ENCODE results near the gene SDHAF3. TPM values are rescaled to one million over a fixed set of nuclear protein-coding genes. Genes with fewer than 3 reads are reported as not detected.

SDHAF3 gene
- total and polyA plus RNA-seq, 2 of the 8 experiments (the other 6 are each of a cell fraction or from before 2014, with no cell fraction given), result 12.0 to 31.3 TPM

- no peak overlapping the region for H3K9ac ChIP-seq (replicated peaks in 1 of 4; ENCODE audit: extremely low read depth in 1 of 4, low read depth in 3 of 4, low read length in 3 of 4)
- H3K79me1 ChIP-seq (ENCODE audit: low read depth, low read length), result no peaks in the 10 kb centered on the region
- POLR2A ChIA-PET (ENCODE audit: partially characterized antibody), result no interaction called here
- H3K4me2 ChIP-seq (ENCODE audit: insufficient read depth in 1 of 2, low read depth in 2 of 2, low read length in 2 of 2), result no peak overlapping the region
- no peaks in the 10 kb centered on the region; a peak in 1 of 8 replicates for H3K36me3 ChIP-seq (ENCODE audit: control insufficient read depth in 2 of 4, insufficient read depth in 4 of 4, low read length in 3 of 4)
- H3K4me1 ChIP-seq (replicated peaks in 1 of 4; ENCODE audit: control insufficient read depth in 3 of 4, insufficient read depth in 4 of 4, low read length in 3 of 4), result no peaks in the 10 kb centered on the region
- H3K18ac ChIP-seq (ENCODE audit: extremely low read depth, low read length), result no peak overlapping the region
- H3K4ac ChIP-seq (replicated peaks; ENCODE audit: insufficient read length, low read depth, low read length), result no peak overlapping the region
- H2BK5ac ChIP-seq (ENCODE audit: low read depth, low read length), result no peak overlapping the region
- 92% methylated on average over 4 of the region's 4 CpGs; no CpG with 5 or more reads in 1 of the 2 experiments for WGBS, 2 experiments (ENCODE audit: extremely low coverage in 1 of 2, insufficient coverage in 1 of 2, insufficient read length in 1 of 2, insufficient replicate concordance in 2 of 2, low coverage in 1 of 2, low lambda C conversion rate in 2 of 2, missing lambda C conversion rate in 1 of 2)
- no peak for TF ChIP-seq TEAD4 (IDR thresholded peaks at IDR 0.05; ENCODE audit: low read depth, low read length)
- TF ChIP-seq RXRA (IDR thresholded peaks at IDR 0.05; ENCODE audit: insufficient read depth, low read depth, low read length), result no peak
- no peak for TF ChIP-seq JUND (IDR thresholded peaks at IDR 0.05; ENCODE audit: low read length)
- no peak for TF ChIP-seq CBX5 (IDR thresholded peaks at IDR 0.05; ENCODE audit: low read depth, low read length)
- TF ChIP-seq, protein P1, sequence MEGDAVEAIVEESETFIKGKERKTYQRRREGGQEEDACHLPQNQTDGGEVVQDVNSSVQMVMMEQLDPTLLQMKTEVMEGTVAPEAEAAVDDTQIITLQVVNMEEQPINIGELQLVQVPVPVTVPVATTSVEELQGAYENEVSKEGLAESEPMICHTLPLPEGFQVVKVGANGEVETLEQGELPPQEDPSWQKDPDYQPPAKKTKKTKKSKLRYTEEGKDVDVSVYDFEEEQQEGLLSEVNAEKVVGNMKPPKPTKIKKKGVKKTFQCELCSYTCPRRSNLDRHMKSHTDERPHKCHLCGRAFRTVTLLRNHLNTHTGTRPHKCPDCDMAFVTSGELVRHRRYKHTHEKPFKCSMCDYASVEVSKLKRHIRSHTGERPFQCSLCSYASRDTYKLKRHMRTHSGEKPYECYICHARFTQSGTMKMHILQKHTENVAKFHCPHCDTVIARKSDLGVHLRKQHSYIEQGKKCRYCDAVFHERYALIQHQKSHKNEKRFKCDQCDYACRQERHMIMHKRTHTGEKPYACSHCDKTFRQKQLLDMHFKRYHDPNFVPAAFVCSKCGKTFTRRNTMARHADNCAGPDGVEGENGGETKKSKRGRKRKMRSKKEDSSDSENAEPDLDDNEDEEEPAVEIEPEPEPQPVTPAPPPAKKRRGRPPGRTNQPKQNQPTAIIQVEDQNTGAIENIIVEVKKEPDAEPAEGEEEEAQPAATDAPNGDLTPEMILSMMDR (IDR thresholded peaks at IDR 0.05; ENCODE audit: control extremely low read depth in 1 of 3, insufficient read depth in 1 of 3, low read depth in 1 of 3, low read length in 3 of 3), result no peak
- no peak for TF ChIP-seq RNF2 (IDR thresholded peaks at IDR 0.05; ENCODE audit: borderline replicate concordance, low read depth, low read length, missing control alignments, poor library complexity, severe bottlenecking)
- TF ChIP-seq EGR1 (IDR thresholded peaks at IDR 0.05; ENCODE audit: borderline replicate concordance, low read depth, low read length), result no peak
- TF ChIP-seq GTF2F1 (IDR thresholded peaks at IDR 0.05; ENCODE audit: borderline replicate concordance, low read depth, low read length), result no peak
- TF ChIP-seq PHF8 (conservative IDR thresholded peaks at IDR 0.05; ENCODE audit: low read depth, low read length), result no peak
- no peak for TF ChIP-seq CHD1 (IDR thresholded peaks at IDR 0.05; ENCODE audit: low read depth, low read length)
- TF ChIP-seq SP2 (IDR thresholded peaks at IDR 0.05; ENCODE audit: low read length), result no peak
- no peak overlapping the region for H3K23ac ChIP-seq (ENCODE audit: insufficient read length)
- FAIRE-seq (no peak), DNase-seq (ENCODE audit: low read depth in 1 of 2, low spot score in 2 of 2) (no peak)
- no peak overlapping the region for H3K27ac ChIP-seq (ENCODE audit: low read depth, low read length)
- no peaks in the 10 kb centered on the region for H3K23me2 ChIP-seq (ENCODE audit: low read depth, low read length)
- H3K4me3 ChIP-seq (ENCODE audit: extremely low read depth in 1 of 4, insufficient read depth in 2 of 4, low read depth in 3 of 4, low read length in 4 of 4), result no peak overlapping the region
- H4K5ac ChIP-seq (ENCODE audit: insufficient read length, low read depth, low read length), result no peak overlapping the region
- H3K9me3 ChIP-seq (ENCODE audit: insufficient read depth in 2 of 2, low read depth in 1 of 2, low read length in 1 of 2), result peaks cover 9 to 12% of the 10 kb centered on the region in 2 experiments; a peak in 3 of 4 replicates
- H4K8ac ChIP-seq (ENCODE audit: extremely low read depth, insufficient read depth, low read length), result no peak overlapping the region
- H3K56ac ChIP-seq (replicated peaks; ENCODE audit: insufficient read length, low read depth, low read length), result no peak overlapping the region
- H2AK5ac ChIP-seq (ENCODE audit: low read depth, low read length), result no peak overlapping the region
- H2BK120ac ChIP-seq (replicated peaks; ENCODE audit: low read depth, low read length), result no peak overlapping the region
- H4K91ac ChIP-seq (replicated peaks; ENCODE audit: insufficient read length, low read length), result no peak overlapping the region
- no peaks in the 10 kb centered on the region for H3K27me3 ChIP-seq (replicated peaks in 1 of 4; ENCODE audit: control insufficient read depth in 3 of 4, extremely low read depth in 1 of 4, insufficient read depth in 3 of 4, low read length in 3 of 4)
- no peaks in the 10 kb centered on the region for H3K79me2 ChIP-seq (ENCODE audit: control insufficient read depth in 1 of 2, insufficient read depth in 2 of 2, low read length in 2 of 2)
- no peaks in the 10 kb centered on the region for H4K20me1 ChIP-seq (replicated peaks in 1 of 2; ENCODE audit: control insufficient read depth in 1 of 2, insufficient read depth in 2 of 2, low read length in 2 of 2)
- no peak overlapping the region for H2AFZ ChIP-seq (ENCODE audit: low read length)
- CTCF ChIA-PET (ENCODE audit: partially characterized antibody), result no interaction called here
- no peak overlapping the region for H2BK12ac ChIP-seq (ENCODE audit: low read depth, low read length)
- no peak overlapping the region for H2BK20ac ChIP-seq (ENCODE audit: low read length)
- H3K14ac ChIP-seq (ENCODE audit: insufficient read length), result no peak overlapping the region
- no peak overlapping the region for H2BK15ac ChIP-seq (ENCODE audit: low read length)
Observed at GRCh38 chr7:97079300-97079699, 38.2 kb upstream of the SDHAF3 start.

All from H1 (cell line).